GM18519 (cell line): ENCODE results near the gene CYSRT1.

Experiments
- ATAC-seq: cut with Tn5 transposase; IDR thresholded peaks from one replicate; pipeline ENCODE4 v1.9.1; 2021; ENCODE audit warnings: mild to moderate bottlenecking, moderate library complexity; ENCODE audit not compliant: unreplicated experiment, low FRiP score

CYSRT1 gene

DNA sequence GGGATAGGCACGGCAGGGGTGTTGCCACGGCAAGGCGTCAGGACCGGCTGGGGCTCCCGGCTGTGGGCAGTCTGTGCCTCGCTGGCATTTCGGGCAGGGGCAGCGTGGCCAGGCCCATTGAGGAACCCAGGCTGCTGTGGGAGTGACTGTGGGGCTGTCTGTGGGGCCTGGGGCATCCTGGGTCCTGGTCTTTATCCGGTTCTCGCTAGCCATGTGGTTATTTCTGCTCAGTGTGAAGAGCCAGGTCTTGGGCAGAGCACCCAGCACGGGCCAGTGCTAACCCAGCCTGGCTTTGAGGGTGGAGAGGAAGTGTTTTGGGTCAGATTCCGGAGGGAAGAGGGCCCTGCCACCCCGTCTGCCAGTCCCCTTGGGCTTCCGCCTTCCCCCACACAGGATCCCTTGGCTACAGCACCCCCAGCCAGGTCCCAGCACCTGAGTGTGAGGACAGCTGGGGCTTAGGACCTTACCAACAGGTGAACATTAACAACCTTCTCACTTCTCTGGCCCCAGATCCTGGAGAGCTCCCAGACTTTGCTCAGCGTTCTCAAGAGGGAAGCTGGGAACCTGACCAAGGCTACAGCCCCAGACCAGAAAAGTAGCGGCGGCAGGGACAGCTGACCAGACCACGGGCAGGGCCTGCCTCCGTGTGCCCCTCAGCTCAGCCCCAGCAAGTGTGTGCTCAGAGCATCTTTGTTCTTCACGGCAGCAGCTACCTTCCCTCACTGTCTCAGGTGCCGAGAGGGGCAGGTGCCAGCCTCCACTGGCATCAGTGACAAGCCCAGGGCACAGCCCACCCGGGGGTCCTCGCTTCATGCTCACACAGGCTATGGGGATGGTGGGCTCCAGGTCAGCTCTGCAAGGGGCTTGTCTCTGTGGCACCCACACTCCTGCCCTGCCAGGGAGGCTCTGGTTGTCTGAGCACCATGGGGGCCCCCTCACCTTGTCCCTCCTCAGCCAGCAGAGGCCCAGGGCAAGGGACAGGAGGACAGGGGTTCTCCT, 35.4 kb upstream of the CYSRT1 start:
- ATAC-seq, result no peak

DNA sequence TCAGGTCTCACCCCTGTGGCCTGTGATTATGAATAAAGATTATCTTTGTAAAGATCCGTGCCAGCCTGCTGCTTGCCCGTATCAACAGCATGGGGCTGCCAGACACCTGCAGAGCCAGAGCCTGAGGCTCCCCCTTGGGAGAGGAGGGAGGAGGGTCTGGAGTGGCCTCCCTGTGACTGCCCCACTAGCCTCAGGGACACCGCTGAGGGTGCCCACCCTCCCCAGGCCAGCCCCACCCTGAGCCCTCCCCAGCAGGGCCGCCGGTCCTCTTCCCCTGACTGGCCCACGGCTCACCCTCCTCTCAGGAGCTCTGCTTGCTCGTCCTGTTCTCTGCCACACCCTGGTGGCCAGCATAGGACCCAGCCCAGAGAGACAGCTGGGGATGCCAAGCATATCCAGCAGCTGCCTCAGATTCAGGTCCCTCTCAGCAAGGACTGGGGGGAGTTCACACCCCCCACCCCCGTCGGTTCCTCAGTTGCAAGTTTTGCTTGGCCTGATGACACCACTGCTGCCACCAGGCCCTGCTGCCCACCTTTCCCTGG, 34.6 kb upstream of the CYSRT1 start:
- ATAC-seq, result no peak

DNA sequence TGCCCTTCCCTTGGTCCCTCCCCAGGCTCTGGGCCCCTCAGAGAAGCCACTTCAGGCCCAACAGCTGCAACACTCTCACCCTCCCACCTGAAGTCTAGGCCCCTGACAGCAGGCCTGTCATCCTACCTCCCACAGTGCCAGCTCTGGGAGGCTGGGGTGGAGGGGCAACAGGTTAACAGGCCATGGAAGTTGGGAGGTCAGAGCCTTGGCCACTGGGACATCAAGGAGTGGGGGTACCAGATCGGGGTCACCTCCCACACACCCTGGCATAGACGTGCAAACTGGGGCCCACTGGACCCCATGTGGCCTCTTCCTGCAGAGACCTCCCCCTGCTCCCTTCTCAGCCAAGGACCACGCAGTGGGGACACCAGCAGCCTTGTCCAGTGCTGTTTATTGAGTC, 33.7 kb upstream of the CYSRT1 start:
- no peak for ATAC-seq

DNA sequence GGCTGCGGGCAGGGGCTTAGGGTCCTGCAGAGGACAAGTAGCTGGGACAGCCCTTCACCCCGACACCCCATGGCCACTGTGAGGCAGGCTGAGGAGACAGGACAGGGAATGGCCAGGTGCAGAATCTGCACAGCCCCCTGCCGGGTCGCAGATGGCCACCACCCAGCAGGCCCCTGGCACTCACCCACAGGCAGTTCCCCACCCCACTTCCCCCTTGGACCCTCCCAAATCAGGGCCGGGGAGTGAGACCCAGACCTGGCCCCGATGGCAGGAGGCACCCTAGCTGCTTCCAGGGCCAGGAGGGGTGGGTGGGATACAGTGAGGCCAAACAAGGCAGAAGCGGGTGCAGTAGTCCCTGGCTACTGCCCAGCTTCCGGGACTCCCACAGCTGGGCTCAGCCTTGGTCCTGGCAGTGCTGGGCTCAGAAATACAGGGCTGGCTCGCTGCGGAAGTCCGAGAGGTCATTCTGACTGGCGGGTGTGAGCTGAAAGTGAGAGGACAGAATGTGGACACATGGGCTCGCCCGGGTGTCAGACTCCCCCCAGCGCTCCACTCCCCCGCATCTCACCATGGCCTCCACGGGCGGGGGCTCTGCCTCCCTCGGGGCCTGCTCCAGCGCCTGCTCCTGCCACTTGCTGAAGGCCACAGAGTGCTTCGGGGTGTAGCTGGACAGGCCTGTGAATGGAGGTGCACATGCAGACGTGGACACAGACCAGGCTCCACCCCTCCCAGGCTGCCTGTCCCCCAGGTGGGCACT, 33.1 kb upstream of the CYSRT1 start:
- no peak for ATAC-seq

DNA sequence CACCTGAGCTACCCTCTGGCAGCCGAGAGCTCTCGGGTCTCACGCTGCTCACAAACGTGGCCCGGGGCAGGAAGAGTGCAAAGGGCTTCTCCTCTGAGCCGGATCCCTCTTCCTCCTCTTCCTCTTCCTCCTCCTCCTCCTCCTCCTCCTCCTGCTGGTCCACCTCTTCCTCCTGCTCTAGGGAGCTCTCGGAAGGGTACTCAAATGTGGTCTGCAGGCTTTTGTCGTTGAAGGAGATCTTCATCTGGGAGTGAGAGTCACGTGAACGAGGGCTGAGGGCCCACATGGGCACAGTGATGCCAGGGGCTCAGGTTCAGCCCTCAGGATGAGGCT, 32.6 kb upstream of the CYSRT1 start:
- no peak for ATAC-seq

DNA sequence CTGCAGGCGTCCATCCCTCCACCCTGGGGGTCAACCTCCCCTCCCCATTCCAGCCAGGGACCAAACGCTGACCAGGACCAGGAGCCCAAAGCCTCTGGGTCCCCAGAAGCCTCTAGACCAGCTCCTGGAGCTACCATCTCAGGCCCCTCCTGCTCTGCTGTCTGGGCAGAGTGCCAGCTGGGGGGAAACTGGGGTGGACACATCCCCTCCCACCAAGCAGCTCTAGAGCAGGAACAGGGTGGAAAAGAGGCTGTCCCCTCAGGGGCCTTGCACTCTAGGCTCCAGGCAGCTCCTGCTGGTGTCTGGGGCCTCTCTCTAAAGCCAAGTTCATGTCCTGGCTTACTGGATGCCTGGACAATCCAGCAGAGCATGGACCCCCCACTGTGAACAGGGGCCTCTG, 32.1 kb upstream of the CYSRT1 start:
- no peak for ATAC-seq

DNA sequence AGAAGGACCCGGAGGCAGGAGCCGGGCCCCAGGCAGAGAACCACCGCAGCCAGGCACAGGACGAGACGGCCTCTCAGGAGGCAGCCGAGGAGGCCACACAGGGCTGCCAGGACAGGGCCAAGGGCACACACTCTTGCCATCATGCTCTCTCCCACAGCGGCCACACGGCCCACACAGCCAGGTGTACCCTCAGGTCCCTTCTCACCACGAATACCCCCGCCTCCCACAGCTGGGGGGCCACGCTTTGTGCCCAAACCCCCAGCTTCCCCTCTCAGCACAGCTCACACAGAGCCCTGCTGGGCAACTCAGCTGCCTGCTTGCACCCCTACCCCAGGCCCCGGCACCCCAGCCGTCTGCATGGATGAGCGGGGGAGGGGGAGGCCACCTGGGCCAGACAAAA, 31.2 kb upstream of the CYSRT1 start:
- ATAC-seq, result no peak

DNA sequence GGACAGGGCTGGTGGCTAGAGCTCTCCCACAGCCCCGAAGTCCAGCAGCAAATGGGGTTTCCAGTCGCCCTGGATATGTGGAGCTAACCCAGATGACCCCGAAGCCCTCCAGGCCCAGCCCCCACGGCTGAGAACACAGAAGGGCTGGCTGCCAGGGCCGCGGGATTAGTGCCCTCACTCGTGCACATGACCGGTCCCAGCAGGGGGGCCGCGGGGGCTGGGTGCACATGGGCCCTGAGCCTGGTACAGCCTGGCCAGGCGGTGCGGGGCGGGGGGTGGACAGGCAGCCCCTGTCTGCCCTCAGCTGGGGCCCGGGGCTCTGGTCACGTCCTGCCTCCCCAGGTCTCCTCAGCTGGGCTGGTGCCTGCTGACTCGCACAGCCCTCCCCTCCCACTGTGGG, 30.6 kb upstream of the CYSRT1 start:
- ATAC-seq, result no peak

DNA sequence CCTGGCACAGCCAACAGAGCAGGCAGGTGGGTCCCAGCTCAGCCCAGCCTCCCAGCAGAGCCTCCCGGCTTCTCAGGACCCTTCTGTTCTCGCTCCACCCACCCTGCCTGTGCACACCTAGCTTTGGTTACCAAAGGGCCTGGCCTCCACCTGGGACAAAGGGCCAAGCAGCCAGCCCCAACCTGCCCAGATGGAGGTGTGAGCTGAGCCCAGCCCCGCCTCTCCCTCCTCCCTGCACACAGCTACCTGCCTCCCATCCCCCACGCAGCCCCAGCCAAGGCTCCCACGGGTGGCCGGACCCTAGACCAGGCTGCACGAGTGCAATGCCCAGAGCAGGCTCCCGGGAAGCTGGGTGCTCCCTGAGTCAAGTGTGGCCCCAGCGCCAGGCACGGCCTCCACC, 30.1 kb upstream of the CYSRT1 start:
- ATAC-seq, result no peak

DNA sequence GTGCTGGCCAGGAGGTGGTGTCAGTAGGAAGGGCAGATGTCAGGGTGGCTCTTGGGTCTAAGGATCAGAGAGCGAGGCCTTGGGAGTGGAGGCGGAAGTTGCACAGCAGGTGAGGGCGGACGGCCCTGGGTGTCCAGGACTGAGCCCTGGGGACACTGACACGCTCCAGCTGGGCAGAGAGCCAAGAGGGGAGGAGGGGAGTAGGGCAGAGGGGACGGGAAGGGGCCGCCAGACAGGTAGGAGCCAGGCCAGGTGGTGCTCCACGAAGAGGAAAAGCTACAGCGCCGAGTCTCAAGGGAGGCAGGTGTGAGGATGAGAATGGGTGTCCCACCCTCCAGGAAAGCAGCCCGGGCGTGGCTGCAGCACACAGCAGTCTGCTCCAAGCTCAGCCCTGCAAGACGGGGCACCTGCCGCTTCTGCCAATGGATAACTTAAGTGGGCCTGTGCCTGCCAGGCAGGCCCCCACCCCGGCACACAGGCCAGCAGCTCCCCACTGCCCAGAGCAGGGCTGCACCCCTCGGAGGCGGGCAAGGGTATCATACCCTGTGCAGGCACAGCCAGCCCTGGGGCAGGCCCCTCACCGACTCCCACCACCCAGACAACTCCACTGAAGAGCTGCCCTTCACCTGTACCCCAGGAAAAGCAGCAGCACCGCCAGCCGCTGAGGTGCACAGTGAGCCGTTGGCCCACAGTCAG, 29.3 kb upstream of the CYSRT1 start:
- ATAC-seq, result no peak

DNA sequence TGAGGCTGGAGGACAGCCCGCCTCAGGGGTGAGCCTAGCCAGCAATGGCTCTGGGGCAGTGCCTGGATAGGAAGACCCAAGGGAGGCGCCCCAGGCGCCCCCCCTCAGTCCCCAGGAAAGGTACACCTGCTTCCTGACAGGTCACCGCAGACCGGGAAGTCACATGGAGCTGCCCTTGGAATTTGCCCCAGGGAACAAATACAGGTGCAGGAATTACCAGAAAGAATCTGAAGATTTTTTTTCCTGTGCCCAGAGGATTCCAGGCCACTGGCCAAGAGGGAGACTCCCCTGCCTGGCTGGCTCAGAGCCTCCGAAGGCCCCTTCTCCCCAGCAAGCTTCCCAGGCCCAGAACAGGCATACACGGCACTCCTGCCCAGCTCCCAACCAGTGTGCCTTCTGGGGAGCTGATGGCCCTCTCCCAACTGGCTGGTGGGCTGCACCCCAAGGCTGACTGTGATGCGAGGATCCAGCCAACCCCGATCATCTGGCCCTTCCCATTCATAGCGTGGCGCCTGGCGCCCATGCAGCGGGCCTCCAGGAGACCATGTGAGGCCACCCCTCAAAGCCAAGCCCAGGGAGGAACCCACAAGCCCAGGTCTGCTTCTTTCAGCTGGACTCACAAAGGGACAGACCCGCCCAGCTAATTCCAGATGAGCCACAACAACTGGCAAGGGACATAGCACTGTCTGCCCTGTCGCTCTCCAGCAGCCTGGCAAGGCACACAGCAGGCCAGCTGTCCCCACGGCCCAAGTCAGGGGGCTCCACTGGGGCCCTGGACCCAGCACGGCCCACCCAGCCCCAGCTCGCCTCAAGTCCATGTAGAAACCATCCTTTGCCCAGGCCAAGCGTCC, 26.7 kb upstream of the CYSRT1 start:
- no peak for ATAC-seq

DNA sequence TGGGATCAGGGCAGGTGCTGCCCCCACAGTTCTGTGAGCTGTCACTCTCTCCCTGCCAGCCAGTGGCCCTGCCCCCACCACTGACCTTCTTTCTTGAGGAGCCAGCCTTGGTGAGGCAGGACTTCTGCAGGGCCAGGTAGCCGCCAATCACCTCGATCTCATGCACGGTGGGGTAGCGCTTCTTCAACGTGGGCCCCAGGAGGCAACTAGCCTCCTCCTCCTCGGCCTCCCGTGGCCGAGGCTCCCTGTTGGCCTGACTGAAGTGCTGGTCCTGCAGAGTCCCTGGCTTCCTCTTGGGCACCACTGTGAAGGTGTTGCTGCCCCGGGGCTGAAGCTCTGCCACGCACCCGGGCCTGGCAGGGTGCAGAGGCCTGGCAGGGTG, 26.1 kb upstream of the CYSRT1 start:
- no peak for ATAC-seq

DNA sequence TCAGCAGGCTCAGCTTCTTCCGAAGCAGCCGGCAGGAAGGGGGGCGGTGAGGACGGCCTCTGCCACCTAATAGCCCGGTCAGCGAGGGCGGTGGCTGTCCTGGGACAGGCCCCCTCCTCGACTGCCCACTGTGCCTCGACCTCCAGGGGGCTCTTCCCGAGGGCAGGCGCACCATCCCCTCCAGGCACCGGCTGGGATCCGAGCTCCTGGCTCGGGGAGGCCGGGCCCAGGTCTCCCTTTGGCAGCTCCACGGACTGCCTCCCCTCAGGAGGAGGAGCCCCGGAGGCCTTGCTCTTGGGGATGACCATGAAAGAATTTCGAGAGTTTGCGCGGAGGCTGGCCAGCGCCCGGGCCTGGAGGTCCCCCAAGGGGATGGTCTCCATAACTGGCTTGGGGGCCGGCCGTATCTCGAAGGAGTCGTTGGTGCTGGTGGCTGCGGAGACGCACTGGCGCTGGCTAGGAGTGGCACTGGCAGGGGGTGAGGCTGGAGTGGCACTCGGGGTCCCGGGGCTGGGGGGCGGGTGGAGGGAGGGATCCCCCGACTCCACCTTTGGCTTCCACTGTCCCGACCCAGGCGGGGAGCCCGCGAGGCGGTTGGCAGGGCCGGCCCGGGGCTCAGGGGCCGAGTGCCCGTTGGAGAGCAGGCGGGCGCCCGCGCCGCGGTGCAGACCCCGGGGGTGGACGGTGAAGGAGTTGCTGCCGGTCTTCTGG, 25.4 kb upstream of the CYSRT1 start:
- ATAC-seq, result no peak

DNA sequence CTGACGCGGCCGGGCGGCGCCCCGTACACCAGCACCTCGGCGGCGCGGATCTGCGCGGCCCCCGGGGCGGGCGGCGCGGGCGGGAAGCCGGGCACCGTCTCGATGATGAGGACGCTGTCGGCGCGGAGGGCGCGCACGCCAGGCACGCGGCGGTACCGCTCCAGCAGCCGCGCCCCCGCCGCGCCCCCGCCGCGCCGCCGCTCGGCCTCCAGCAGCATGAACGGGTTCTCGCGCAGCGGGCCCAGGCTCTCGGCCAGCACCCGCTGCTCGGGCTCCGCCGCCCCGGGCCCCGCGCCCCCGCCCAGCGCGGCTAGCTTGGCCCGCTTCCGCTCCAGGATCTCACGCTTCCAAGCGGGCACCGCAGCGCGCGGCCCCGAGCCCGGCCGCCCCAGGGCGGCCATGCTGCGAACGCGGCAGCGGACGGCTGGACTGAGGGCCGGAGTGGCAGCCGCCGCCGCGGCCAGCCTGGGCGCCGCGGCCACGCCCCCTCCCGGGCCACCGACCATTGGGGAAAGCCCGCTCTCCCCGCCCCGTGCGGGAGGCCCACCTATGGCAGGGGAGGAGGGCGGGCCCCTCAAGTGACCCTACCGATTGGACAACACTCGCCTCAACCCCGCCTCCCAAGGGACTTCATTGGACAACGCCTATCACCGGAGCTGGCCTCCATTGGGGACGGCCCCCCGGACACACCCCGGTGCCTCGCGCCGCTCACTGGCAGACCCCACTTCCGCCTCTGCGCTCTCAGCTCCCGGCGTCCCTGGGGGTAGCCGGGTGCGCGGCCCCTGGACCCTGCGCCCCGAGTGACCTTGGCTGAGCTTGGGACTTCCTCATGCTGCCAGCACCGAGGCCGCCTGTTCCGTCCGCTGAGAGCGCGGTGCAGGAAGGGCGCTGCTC, 24.4 kb upstream of the CYSRT1 start, which contains the start of gene TPRN:
TSS of gene TPRN (minus strand) at position 431 of the 894 bp plus-strand sequence. CDS start at position 401, 30 bp downstream.
- peak; percentile 73 for ATAC-seq

DNA sequence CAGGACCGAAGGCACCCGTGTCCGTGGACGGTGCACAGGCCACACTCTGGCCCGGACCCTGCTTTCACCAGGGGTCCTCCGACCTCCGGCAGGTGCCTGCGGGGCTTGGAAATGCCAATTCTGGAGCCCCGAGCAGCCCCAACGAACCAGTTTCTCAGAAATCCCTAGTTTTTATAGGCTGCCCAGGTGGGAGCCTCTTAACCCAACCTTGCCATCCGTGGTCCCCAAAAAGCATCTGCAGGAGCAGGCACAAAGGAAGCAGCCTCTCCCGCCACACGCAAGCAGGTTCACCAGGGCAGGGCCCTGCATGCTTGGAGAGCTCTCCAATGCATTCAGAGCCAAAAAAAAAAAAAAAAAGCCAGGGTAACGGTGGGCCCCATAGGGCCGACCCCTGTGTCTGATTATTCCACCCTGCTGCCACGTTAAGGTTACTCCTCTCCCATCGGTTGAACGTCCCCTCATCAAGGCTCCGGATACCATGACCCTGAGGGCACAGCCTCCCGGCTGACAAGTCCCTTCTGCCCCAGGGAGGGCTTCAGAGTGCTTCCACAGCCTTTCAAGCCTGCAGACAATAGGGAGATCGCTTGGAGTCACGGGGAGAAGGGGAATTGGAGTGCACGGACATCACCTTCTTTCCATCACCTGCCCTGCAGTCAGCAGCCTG, 23.6 kb upstream of the CYSRT1 start:
- ATAC-seq, result no peak

DNA sequence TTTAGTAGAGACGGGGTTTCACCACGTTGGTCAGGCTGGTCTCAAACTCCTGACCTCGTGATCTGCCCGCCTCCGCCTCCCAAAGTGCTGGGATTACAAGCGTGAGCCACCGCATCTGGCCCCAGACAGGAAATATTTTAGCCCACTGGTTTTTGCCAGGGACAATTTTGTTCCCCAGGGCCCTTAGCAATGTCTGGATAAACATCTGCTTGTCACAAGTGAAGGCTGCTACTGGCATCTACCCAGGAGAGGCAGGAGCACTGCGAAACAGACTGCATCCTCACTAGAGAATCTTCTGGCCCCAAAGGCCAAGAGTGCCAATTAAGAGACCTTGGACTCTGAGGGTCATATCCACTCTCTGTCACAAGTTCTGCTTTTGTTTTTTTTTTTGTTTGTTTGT, 22.0 kb upstream of the CYSRT1 start:
- no peak for ATAC-seq

DNA sequence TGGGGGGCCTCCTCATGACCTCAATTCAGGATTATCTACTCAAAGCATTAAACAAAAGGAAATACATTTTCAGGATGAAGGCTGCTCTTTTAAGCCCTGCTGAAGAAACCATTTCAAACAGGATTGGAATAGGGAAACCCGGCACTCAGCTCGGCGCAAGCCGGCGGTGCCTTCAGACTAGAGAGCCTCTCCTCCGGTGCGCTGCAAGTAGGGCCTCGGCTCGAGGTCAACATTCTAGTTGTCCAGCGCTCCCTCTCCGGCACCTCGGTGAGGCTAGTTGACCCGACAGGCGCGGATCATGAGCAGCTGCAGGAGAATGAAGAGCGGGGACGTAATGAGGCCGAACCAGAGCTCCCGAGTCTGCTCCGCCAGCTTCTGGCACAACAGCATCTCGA, 20.2 kb upstream of the CYSRT1 start:
- ATAC-seq, result no peak
